SH-SY5Y (cell line): ENCODE measurements around the gene TGFBR3.

ENCODE experiments used
- GATA2 ChIP-seq: IDR thresholded peaks from 2 replicates; pipeline ENCODE4 v1.6.1; 2011; ENCODE audit warnings: mild to moderate bottlenecking, low read depth, low read length
- GATA3 ChIP-seq: IDR thresholded peaks from 2 replicates; pipeline ENCODE4 v1.6.1; 2011; ENCODE audit warnings: low read depth, mild to moderate bottlenecking, low read length, moderate library complexity

Gene TGFBR3

GRCh38 chr1:91826248-91826647 is 59.7 kb downstream of the TGFBR3 start:
- TF ChIP-seq GATA3 (no peak), GATA2 (no peak)

GRCh38 chr1:91821126-91821868 is 64.7 kb downstream of the TGFBR3 start:
- TF ChIP-seq GATA3: no peak
- TF ChIP-seq GATA2: no peak

DNA sequence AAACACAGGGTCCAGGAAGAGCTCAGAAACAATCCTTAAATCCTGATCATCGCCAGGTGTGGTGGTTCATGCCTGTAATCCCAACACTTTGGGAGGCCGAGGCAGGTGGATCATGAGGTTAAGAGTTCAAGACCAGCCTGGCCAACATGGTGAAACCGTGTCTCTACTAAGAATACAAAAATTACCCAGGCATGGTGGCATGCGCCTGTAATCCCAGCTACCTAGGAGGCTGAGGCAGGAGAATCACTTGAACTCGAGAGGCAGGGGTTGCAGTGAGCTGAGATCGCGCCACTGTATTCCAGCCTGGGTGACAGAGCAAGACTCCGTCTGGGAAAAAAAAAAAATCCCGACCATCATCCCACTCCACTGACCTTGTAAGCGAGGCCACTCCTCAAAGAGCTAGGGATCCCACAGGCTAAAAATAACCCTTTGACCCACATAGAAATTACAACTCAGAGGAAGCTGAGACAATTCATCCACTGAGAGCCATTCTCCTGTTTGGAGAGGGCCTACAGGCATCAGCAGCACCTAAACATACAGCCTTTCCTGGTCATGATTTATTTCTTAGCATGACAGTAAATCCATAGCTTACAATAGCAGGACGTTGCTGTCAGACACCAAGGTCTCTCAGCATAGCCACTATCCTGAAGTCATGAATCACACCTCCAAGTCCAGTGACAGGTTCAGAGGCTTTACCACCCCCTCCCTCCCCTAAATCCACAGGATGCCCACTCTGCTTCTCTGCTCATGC is 66.7 kb downstream of the TGFBR3 start:
- TF ChIP-seq GATA2: no peak
- TF ChIP-seq GATA3: no peak

DNA sequence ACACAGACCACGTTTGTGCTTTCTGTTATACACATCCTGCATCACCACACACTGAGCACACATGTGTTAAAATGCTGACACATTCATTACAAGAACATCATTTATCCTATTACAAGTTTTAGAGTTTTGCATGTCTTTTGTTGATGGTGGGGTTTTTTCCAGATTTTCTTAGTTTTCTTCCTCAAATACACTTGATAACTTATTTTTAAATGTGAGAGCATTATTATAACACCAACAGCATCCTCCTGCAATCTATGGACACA is 67.3 kb downstream of the TGFBR3 start:
- TF ChIP-seq GATA3: no peak
- TF ChIP-seq GATA2: no peak

DNA sequence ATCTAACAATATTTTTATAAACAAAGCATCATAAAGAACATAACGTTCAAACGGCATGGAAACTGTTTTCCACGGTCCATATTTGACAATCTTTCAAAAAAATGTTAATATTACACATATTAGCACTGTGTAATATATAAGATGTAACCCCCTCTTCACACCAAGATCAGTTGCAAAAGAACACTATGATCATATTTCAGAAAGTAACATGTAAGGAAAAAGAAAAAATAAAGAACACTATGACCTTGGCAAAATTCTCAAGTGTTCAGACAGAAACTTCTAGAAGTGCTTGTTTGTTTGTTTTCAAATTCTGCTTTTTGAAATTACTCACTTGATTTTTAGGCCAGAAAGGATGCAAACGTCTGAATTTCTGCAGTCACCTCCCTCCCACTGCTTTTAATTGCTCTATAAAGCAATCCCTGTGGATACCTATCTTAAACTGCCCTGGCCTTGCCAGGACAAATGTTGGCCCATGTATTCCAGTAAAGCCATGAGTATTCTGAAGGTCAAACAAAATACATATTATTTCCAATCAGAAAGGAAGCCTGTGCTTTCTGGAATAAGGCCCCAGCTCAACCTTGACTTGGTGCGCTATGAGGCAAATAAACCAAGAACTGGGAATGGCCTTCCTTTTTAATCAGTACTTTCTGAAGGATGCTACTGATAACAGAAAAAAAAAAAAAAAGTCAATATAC is 68.6 kb downstream of the TGFBR3 start:
- TF ChIP-seq GATA3 (no peak), GATA2 (no peak)

DNA sequence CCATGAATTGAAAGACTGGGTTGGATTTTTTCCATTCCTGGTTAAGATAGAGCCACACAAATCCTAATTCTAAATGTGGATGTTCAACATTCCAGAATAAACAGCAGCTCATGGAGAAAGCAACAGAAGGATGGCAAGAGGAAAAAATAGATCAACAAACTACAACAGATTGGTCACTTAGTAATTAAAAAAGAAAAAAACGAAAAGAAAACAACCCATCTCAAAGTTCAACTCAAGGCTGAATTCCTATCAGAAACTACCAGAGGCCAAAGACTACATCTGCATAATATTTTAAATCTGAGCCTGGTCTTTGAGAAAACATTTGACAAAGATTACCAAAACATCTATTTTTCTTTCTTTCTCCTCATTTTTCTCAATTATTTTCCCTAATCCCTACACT is 69.9 kb downstream of the TGFBR3 start:
- TF ChIP-seq GATA2 (no peak), GATA3 (no peak)

DNA sequence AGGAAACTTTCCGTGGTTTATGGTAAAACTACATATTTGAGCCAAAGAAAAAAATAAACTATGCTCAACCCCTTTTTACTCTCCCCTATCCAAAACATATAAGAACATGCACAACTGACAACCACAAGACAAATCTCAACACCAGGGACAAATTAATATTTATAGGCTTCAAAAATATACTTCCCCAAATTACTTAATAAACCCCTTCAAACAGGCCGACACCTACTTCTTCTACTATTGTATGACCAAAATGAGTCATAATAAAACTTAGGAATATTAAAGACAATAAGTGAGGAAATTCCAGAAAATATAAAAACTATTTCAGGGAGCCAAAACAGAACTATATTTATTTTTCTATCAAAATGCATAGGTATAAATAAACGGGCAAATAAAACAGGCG is 71.5 kb downstream of the TGFBR3 start:
- TF ChIP-seq GATA2: no peak
- TF ChIP-seq GATA3: no peak

DNA sequence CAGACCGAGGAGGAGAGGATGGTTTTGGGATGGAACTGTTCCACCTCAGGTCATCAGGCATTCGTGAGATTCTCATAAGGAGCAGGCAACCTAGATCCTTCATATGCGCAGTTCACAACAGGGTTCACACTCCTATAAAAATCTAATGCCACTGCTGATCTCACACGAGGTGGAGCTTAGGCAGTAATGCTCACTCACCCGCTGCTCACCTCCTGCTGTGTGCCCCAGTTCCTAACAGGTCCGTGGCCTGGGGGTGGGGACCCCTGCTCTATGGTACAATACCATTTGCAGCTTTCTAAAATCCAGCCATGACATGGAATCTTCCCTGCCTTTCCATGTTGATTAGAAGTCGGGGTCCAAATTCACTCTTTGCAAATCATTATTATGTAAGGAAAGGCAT is 72.1 kb downstream of the TGFBR3 start:
- TF ChIP-seq GATA2 (no peak), GATA3 (no peak)

GRCh38 chr1:91811363-91812025 is 74.5 kb downstream of the TGFBR3 start:
- no peak for TF ChIP-seq GATA3
- TF ChIP-seq GATA2: no peak

DNA sequence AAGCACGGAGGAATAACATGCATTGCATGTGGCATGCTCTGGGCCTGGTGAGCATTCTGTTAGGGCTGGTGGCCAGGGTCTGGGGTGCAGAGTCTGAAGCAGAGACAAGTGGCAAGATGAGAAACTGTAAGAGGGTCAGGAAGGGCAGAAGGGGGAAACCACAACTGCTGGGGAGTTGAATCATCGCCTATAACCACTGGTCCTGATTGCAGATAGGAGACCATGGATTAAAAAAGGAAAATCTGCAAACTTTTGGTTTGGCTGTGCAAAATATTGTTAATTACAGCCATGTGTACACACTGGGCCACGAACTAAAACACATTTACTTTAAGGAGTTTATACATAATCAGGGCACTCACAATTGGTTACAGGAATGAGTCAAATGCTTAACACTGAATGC is 76.6 kb downstream of the TGFBR3 start:
- TF ChIP-seq GATA2 (no peak), GATA3 (no peak)

DNA sequence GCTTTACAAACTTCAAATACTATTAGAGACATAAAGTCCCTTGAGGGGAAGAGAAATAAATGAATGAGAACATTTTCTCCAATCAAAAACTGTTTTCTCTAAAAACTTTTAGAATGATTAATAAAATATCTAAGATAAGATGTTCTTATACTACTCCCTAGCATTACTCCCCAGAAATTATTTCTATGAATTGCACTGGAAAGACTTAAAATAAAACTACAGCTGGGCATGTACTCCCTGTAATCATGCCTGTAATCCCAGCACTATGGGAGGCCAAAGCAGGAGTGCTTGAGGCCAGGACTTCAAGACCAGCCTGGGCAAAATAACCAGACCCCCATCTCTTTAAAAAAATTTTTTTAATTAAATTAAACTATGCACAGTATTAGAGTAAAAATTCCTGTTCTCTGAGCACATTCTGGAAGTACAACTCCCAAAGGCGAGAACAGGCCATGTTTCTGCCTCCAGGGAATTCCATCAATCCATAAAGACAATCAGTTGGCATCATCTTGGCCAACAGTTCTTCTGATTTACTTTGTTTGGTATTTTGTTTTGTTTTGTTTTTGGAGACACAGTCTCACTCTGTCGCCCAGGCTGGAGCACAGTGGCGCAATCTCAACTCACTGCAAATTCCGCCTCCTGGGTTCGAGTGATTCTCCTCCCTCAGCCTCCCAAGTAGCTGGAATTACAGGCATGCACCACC is 77.9 kb downstream of the TGFBR3 start:
- TF ChIP-seq GATA2 (no peak), GATA3 (no peak)

DNA sequence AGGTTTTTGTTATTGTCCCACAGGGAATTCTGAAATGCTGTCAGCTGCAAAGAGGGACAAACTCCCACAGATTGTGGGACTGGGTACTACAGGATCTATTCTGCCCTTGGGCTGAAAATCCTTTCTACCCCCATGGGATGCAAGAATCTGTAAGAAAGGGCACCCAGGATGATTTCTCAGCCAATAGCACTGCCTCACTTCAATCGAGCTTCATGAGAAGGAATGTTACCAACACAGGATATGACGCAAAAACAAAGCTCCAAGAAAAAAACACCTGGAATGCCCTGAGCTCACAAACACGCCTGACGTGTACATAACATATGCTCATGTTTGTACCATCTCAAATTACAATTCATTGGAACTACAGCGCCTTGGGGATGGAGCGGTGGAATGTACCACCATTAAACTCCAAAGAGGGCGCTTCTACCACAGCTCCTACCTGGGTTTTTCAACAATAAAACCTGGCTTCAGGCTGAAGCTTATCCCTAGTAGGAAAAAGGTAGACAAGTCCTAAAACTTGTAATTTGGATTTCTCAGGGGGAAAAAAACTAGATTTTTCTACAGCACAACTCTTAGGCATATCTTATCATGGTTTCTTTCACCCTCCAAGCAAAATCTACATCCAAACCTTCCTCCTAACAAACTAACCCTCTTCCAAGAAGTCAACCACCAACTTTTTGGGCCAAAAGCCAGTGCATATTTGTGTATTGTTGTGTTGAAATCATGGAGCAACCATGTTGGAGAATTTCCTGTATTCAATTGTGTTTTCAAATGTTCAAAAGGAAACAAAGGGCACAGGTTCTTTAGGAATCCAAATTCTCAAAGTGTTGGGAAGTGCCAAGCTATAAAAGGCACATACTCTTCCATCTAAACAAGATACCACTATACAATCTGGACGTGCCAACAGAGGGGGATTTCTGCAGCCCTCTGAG is 78.9 kb downstream of the TGFBR3 start:
- TF ChIP-seq GATA2 (no peak), GATA3 (no peak)
